ENCODE results near the gene SEC23B. TPM values are rescaled to one million over a fixed set of nuclear protein-coding genes. Genes with fewer than 3 reads are reported as not detected.
A peak's percentile ranks its signal among the peaks of the same experiment; 100 is the strongest.
"Not testable (repeated sequence)": the region's sequence is repeated elsewhere in the genome, so short reads cannot be mapped to it uniquely, and the experiment has no call there.

The SEC23B gene
- total RNA-seq, 1 donor from 2014 or later: 8.6 TPM

DNA sequence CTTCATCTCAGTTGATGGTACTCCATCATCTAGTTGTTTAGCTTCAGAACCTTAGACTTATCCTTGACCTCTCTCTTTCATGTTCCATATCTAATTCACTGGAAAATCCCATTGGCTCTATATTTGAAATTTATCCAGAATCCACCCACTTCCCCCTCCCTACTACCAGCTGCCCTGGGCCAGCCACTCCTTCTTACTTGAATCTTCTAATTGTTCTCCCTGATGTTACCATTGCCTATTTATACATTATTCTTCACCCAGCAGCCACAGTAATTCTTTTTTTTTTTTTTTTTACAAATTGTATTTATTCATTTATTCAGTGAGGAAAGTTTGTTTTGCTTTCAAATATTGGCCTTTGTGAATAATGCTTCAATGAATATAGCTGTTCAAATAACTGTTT lies 8.2 kb downstream of the SEC23B start:
- no peak for ATAC-seq (ENCODE audit: poor library complexity)
- intact Hi-C loops (cut with DNase I): no loop called here
- DNase-seq: no peak

DNA sequence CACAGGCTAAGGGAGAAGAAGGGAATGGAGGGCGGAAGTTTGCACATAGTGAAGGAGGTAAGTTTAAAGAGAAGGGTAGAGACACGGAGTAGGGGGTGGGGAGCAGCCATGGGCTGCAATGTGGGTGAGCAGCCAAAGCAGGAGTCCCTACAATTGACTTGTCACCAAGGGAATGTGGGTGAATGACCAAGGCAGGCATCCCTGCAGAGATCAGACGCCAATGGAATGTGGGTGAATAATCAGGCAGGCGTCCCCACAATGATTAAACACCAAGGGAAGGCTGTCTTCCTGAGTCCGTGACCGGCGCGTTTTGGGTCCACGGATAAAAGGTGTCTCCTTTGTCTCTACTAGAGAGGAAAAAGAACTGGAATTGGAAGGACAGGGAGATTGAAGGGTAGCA lies 14.3 kb downstream of the SEC23B start:
- ATAC-seq (ENCODE audit: poor library complexity); DNase-seq; intact Hi-C loops (cut with DNase I): not testable (repeated sequence)

DNA sequence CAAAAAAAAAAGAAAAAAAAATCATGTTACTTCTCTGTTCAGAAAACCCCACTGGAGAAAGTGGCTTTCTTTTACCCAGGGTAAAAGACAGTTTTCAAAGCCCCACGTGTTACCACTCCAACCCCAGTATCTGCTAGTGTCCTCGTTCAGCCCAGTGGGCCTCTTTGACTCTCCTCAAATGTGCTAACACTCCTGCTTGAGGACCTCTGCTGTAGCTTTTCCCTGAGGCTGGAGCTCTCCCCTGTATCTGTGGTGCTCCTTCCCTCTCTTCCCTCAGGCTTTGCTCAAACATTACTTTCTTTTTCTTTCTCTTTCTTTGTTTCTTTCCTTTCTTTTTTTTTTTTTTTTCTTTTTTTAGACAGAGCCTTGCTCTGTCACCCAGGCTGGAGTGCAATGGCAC lies 15.3 kb downstream of the SEC23B start:
- DNase-seq: no peak
- intact Hi-C loops (cut with DNase I): no loop called here
- ATAC-seq (ENCODE audit: poor library complexity): no peak

DNA sequence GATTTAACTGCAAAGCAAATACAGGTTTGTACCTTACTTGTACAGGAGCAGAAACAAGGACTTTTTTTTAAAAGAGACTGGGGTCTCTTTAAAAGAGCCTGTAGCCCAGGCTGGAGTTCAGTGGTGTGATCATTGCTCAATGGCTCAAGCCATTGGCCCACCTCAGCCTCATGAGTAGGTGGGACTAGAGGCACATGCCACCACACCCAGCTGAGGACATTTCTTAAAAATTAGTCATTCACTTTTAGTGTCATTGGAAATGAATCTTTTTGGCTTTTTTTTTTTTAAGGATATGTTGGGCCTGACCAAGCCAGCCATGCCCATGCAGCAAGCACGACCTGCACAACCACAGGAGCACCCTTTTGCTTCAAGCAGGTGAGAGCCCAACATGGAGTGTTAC lies 16.9 kb downstream of the SEC23B start:
- no peak for ATAC-seq (ENCODE audit: poor library complexity)
- intact Hi-C loops (cut with DNase I): no loop called here
- DNase-seq: no peak

DNA sequence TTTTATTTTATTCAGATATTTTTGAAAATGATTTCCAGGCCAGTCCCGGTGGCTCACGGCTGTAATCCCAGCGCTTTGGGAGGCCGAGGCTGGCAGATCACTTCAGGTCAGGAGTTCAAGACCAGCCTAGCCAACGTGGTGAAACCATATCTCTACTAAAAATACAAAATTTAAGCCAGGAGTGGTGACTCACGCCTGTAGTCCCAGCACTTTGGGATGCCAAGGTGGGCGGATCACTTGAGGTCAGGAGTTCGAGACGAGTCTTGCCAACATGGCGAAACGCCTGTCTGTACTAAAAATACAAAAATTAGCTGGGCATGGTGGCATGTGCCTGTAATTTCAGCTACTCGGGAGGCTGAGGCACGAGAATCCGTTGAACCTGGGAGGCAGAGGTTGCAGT lies 19.0 kb downstream of the SEC23B start:
- ATAC-seq (ENCODE audit: poor library complexity); DNase-seq; intact Hi-C loops (cut with DNase I): not testable (repeated sequence)

DNA sequence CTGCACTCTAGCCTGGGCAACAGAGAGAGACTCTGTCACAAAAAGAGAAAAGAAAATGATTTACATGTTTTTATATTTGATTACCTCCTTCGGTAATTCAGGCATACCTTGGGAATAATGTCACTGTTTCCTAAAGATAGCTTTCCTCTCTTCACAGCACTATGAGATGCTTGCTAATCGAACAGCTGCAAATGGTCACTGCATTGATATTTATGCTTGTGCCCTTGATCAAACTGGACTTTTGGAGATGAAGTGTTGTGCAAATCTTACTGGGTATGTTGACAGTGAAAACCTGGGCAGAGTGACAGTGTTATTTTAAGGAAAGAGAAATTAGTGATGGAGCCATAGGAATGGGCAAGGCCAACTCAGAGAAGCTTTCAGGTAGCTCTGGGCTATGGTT lies 19.6 kb downstream of the SEC23B start:
- DNase-seq (no peak), ATAC-seq (ENCODE audit: poor library complexity) (no peak)
- intact Hi-C loops (cut with DNase I): no loop called here

DNA sequence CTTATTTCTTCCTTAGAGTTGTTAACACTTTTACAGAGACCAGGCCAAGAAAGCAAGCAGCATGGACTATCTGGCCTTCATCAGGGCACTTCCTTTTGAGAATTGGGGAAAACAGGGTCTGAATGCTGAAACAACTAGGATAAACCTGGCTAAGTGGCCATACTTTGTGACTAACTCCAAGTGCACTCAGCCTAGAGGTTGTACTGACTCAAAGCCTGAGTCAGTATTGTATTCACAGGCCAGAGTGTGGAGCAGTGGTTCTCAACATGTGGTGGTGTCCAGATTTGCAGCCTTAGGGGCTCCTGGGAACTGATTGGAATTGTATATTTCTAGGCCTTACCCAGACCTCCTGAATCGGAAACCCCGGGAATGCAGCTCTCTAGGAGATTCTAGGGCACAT lies 20.1 kb downstream of the SEC23B start:
- no peak for ATAC-seq (ENCODE audit: poor library complexity)
- DNase-seq: no peak
- intact Hi-C loops (cut with DNase I): no loop called here

DNA sequence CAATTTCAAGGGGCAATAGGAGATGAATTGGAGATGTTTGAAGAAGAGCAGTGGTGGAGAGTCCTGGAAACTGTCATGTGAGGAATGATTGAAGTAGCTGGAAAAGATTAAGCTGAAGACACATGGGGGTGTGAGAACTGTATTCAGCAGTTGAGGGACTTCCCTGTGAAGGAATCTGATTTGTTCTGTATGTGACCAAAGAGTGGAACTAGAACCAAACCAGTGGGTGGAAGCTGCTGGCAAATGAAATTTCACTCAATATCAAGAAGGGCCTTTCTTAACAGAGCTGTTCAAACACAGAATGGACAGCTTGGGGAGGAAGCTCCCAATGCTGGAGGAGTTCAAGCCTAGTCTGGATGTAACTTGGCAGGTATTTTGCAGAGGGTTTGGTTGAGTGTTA lies 21.3 kb downstream of the SEC23B start:
- intact Hi-C loops (cut with DNase I): no loop called here
- ATAC-seq (ENCODE audit: poor library complexity) (no peak), DNase-seq (no peak)

DNA sequence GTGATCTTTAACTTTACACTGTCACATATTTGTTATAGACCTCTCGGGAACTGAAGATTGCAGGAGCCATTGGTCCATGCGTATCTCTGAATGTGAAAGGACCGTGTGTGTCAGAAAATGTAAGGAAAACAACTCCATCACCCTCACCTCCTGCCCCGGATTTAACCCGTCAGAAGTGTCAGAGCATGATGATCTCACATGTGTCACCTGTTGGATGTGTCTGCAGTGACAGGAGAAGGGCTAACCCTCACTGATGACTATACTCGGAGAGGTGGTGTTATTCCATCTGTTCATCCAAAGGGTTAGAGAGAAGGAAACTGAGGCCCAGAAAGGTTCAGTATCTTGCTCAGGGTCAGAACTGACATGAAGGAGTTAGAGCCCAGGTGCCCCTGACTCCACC lies 24.9 kb downstream of the SEC23B start:
- intact Hi-C loops (cut with DNase I): no loop called here
- DNase-seq: no peak
- ATAC-seq (ENCODE audit: poor library complexity): no peak

DNA sequence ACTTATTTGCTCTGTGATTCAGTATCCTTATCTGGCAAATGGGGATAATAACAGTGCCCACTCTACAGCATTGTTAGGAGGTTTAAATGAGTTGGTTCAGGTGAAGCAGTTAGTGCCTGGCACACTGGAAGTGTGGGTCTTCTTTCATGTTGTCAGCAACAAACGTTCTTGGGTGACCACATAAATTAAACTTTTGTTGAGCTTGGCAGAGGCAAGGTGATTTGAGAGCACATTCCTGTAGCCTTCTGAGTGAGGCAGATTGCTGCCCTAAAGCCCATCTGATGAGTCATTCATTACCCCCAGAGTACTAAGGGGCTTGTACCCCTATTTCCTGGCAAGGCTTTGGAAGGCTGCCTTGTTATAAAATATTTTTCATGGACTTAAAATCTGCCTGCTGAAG lies 25.8 kb downstream of the SEC23B start:
- no peak for DNase-seq
- no peak for ATAC-seq (ENCODE audit: poor library complexity)
- intact Hi-C loops (cut with DNase I): no loop called here

DNA sequence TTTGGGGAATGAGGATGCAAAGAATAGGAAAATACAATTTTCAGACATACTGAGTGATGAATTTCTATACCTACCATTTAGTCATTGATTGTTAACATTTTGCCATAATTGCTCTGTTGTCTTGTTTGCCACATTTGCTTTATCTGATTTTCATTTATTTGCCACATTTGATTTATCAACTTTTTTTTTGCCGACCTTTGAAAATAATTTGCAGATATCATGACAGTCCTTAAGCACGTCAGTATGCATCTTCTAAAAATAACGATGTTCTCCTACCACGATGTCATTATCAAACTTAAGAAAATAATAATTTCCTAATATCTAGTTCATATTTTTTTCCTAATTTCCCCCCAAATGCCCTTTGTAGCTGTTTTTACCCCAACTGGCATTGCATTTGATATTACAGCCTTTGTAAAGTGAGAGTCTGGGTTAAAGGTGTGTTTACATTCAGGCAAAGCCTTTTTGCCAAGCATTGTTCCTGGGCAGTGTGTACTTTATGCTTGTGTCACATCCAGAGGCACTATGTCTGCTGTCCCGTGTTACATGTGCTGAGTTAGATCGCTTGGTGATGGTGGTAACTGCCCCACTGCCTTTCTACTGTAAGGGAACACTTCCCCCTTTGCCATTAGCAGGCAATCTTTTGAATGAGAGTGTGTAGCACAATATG lies 26.4 kb downstream of the SEC23B start:
- DNase-seq (no peak), ATAC-seq (ENCODE audit: poor library complexity) (no peak)
- intact Hi-C loops (cut with DNase I): no loop called here

DNA sequence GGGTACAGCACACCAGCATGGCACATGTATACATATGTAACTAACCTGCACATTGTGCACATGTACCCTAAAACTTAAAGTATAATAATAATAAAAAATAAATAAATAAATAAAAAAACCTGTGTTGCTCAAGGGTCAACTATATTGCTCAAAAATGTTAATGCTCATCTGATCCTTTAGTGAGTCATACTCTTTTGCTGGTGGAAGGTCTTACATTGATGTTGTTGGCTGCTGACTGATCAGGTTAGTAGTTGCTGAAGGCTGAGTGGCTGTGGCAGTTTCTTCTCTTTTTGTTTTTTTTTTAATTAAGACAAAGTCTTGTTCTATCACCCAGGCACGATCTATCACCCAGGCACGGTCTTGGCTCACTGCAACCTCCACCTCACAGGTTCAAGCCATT lies 29.9 kb downstream of the SEC23B start:
- DNase-seq (no peak), ATAC-seq (ENCODE audit: poor library complexity) (no peak)
- intact Hi-C loops (cut with DNase I): no loop called here

DNA sequence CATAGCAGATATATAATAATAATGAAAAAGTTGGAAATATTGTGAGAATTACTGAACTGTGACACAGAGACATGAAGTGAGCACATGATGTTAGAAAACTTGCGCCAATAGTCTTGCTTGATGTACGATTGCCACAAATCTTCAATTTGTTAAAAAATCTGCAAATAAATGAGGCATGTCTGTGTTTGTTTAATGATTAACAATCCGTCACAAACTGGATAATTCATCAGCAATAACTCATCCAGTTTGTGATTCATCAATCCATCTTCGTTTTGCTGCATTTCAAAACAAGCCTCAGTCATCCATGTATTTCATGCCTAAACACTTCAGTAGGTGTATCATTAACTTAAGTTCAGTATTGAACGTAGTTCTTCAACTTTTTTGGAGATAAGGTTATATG lies 34.0 kb downstream of the SEC23B start:
- intact Hi-C loops (cut with DNase I): no loop called here
- ATAC-seq (ENCODE audit: poor library complexity) (no peak), DNase-seq (no peak)

DNA sequence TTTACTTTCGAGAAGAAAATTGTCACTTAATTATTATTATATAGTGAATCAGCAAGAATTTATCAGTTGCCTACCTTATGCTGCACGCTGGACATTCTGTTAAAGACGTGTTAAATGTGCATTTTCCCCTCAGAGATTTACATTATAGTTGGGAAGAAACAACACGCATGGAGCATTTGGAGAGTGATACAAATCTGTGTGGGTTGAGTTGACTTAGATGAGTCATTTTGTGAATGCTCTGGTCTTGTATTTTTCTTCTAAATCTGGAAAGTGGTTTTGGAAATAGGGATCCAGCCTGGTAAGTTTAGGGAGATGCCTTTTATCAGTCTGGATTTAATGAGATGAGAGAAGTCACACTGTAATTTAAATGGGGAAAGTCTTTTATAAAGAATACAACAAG lies 35.5 kb downstream of the SEC23B start:
- intact Hi-C loops (cut with DNase I): no loop called here

DNA sequence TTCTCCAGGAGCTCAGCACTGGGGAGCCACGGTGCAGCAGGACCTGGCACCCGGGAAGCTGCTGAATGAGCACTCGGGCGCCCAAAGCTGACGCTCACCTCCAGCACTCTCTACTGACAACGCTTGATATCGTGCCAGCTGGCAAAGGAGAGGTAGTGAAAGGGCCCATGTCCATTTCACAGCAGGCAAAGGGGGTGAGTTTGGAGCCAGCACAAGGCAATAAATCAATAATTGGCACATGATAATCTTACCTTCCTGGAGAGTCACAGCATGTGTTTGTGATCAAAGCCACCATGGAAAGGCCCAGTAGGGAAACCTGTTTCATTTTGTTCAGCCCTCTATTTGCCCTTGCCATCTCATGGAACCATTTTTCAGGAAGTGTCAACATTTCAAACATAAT lies 36.2 kb downstream of the SEC23B start:
- ATAC-seq (ENCODE audit: poor library complexity): peak; percentile 58
- peak; percentile 46 for DNase-seq
- intact Hi-C loops (cut with DNase I): no loop called here

More for the DNA sequence above, 35.5 kb downstream of the SEC23B start:
- DNase-seq (no peak), ATAC-seq (ENCODE audit: poor library complexity) (no peak)

DNA sequence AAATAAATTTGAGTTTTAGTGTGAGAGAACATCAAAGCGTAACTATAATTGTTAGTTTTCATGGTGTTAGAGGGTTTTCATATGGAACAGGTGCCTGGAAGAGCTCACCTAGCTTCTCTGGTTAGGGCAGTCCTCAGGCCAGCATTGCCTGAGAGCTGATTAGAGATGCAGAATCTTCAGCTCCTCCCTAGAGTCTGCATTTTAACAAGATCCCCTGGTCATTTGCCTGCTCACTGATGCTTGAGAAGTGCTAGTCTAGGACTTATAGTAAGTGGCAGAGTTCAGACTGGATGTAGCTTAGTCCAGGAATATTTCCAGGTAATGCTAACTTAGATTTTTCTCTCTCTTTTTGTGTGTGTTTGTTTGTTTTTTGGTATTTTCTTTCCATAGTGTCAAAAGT lies 37.8 kb downstream of the SEC23B start:
- intact Hi-C loops (cut with DNase I): no loop called here
- DNase-seq (no peak), ATAC-seq (ENCODE audit: poor library complexity) (no peak)

DNA sequence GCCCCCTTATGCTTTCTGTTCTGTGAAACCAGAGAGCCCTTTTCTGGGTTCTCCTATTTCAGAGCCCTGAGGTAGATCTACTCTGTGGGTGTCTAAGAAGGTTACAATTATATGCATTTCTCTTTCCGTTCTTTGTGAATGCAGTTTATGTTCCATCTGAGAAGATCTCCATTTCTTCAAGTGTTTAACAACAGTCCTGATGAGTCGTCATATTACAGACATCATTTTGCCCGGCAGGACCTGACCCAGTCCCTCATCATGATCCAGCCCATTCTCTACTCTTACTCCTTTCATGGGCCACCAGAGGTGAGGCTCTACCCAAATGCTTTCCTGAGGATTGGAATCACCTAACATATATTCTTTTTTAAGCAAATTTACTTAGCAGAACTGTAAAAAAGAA lies 40.7 kb downstream of the SEC23B start:
- intact Hi-C loops (cut with DNase I): no loop called here
- ATAC-seq (ENCODE audit: poor library complexity): no peak

DNA sequence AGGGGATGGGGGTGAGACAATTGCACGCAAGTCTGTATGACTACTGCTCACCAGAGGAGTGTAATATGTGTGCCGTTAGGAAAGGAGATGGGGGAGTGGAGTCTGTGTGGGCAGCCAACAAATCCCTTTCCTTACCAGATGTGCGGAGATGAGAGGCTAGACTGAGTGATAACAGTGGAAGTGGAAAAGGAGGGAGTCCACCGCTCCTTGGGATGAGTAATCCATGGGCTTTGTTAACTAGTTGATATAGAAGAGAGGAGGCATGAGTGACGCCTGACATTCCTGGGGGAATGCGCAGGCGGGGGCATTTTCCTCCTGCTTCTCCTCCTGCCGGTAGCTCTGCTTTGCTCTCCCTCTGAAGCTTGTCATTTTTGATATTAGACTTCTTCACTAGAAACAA lies 46.0 kb downstream of the SEC23B start:
- DNase-seq (no peak), ATAC-seq (ENCODE audit: poor library complexity) (no peak)
- intact Hi-C loops (cut with DNase I): no loop called here

More for the DNA sequence above, 40.7 kb downstream of the SEC23B start:
- no peak for DNase-seq

DNA sequence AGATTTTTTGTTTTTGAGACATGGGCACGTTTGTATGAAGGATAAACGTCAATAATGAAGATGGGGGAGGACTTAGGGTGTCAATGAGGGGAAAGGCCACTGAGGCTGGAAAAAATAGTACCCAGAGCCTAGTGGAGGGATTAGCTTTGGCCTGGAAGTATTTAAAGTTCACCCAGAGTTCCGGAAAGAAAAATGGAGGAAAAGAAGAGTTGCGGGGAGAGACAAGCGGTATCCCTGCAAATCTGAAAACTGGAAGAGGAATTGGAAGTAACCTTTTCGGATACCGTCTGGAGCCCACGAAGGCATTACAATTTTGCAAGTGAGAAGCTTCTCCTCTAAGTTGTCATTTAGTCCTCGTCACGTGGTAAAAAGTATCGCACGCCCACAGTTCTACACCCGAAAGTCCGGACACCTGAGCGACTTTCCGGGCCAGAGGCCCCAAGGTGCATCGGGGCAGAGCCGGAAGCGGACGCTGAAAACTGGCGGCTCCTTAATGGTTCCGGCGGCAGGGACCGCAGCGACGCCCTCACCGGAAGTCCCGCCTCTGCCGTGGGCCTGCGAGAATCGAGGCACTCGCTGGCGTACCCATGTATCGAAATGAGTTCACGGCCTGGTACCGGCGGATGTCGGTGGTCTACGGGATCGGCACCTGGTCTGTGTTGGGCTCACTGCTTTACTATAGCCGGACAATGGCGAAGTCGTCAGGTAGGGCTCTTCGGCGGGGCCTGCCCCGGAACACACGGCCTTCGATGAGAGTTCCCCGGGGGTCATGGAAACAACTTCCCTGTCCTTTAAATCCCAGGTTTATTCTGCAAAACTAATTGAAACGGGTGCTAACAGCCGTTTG lies 59.4 kb downstream of the SEC23B start, which contains the start of gene SMIM26:
Gene SMIM26, plus strand, starts transcription at position 541 of the 847 bp plus-strand sequence. Its CDS starts 47 bp downstream, at position 588.
- DNase-seq (peak; percentile 97), ATAC-seq (ENCODE audit: poor library complexity) (peak; percentile 100)
- intact Hi-C loops (cut with DNase I): no loop called here

DNA sequence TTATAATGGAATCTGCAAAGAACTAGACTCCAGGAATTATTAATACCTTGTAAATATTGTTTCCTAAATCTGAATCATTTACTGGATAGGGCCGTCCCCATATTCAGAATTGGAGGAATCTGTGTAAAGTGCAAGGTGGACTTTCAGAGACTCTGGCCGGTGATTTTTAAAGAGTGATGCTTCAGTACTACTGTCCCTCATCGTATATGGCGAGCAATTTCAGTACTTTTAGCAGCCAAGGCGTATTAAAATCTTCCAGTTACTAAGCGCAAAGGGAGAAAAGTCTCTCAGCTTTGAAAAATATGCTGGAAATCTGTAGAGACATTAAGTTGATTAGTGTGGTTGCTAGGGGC lies 60.0 kb downstream of the SEC23B start:
- intact Hi-C loops (cut with DNase I): no loop called here
- DNase-seq (no peak), ATAC-seq (ENCODE audit: poor library complexity) (no peak)
